Effector CD4-positive, alpha-beta T cell (primary cell): ENCODE data around the gene PCDHGC5.

ENCODE experiments used
- DNase-seq: peaks from one replicate; pipeline ENCODE4 v3.0.0-alpha.2; 2020

PCDHGC5 gene

GRCh38 chr5:141513627-141514329 lies 24.9 kb downstream of the PCDHGC5 start:
- peak; percentile 12 for DNase-seq

GRCh38 chr5:141514330-141515133 lies 25.7 kb downstream of the PCDHGC5 start:
- no peak for DNase-seq

- DNase-seq, result no peak
These were observed 26.3 kb downstream of the PCDHGC5 start for GRCh38 chr5:141515141-141515540.

- DNase-seq, result no peak
These were observed 27.2 kb downstream of the PCDHGC5 start for GRCh38 chr5:141515946-141516671.

GRCh38 chr5:141516672-141517025 lies 27.8 kb downstream of the PCDHGC5 start:
- no peak for DNase-seq

GRCh38 chr5:141517312-141517711 lies 28.4 kb downstream of the PCDHGC5 start:
- DNase-seq, result no peak

- DNase-seq, result no peak
These were observed 29.2 kb downstream of the PCDHGC5 start for GRCh38 chr5:141517880-141518617.

- no peak for DNase-seq
These were observed 29.7 kb downstream of the PCDHGC5 start for GRCh38 chr5:141518618-141519015.

GRCh38 chr5:141519605-141520565 lies 31.0 kb downstream of the PCDHGC5 start:
- DNase-seq, result no peak

- DNase-seq, result no peak
These were observed 32.4 kb downstream of the PCDHGC5 start for GRCh38 chr5:141521244-141521781.

- DNase-seq, result no peak
These were observed 33.4 kb downstream of the PCDHGC5 start for GRCh38 chr5:141522301-141522700.

GRCh38 chr5:141523991-141524390 lies 35.1 kb downstream of the PCDHGC5 start:
- no peak for DNase-seq

GRCh38 chr5:141524604-141525597 lies 36.0 kb downstream of the PCDHGC5 start:
- DNase-seq, result peak; percentile 46

- DNase-seq, result no peak
These were observed 36.8 kb downstream of the PCDHGC5 start for GRCh38 chr5:141525653-141526052.

- no peak for DNase-seq
These were observed 38.5 kb downstream of the PCDHGC5 start for GRCh38 chr5:141527426-141527825.

GRCh38 chr5:141528291-141528984 lies 39.6 kb downstream of the PCDHGC5 start:
- no peak for DNase-seq

GRCh38 chr5:141529002-141529401 lies 40.1 kb downstream of the PCDHGC5 start:
- DNase-seq, result no peak

GRCh38 chr5:141529873-141530272 lies 41.0 kb downstream of the PCDHGC5 start:
- DNase-seq, result no peak

GRCh38 chr5:141532726-141533125 lies 43.8 kb downstream of the PCDHGC5 start:
- no peak for DNase-seq
